ENCODE measurements around the gene LAGE3. TPM values are rescaled to one million over a fixed set of nuclear protein-coding genes. Genes with fewer than 3 reads are reported as not detected.
A peak's percentile ranks its signal among the peaks of the same experiment; 100 is the strongest.

Gene LAGE3
- total RNA-seq, 1 donor = 19.1 TPM

DNA sequence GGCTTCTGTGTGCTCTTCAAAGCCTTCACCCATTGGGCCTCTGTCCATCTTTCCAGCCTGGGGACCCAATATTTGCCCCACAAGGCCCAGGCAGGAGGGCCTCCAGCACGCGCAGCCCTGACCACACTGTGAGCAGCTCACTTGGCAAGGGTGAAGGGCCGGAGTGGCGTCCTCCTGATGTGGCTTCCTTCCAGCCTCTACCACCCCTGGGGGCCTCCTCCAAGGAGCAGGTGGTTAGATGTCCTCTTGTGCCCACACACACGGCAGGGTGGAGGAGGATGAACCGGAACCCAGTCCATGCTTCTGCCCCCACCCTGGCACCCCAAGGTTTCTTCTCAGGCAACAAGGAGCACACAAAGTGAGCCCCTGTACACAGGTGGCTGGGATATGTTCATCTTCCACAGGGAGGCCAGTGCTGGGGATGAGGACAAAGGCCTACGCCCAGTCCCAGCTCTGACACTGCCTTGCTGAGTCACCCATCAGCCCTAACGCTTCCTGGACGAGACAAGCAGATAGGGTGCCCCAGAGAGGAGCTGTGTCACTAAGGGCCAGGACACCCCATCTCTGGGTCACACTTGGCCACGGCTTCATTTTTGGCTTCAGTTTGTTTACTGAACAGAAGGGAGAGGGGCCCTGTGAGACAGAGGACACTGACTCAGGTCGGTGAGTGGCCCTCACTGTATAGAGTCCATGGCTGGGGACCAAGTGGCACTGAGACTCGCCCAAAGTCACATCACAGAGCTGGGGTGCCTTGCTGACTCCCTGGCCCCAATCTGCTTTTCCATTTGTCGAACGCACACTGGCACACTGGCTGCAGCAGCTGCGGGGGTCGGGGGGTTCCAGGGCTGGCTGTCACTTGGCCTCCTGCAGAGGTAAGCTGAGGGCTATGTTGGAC, 5.4 kb upstream of the LAGE3 start:
- no peak for DNase-seq (ENCODE audit: low read depth)

DNA sequence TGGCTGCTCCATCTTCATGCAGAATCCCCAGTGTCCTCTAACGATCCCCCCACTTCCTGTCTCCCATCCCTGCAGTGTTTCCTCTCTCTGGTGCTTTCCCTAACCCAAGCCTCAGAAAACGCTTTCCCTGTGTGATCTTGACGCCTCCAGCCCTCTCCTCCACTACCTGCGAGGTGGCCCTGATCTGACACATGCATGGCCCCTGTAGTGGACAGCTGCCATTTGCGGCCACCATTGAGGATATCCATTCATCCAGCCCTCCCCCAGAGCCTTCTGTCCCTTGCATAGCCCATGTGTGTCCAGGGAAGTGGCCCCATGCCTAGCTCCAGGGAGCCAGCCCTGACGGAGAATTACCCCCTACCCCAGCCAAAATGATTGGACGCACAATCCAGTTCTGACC, 4.2 kb upstream of the LAGE3 start:
- H3K4me3 ChIP-seq (ENCODE audit: low read depth, low read length) = no peak overlapping the region
- TF ChIP-seq, protein P1, sequence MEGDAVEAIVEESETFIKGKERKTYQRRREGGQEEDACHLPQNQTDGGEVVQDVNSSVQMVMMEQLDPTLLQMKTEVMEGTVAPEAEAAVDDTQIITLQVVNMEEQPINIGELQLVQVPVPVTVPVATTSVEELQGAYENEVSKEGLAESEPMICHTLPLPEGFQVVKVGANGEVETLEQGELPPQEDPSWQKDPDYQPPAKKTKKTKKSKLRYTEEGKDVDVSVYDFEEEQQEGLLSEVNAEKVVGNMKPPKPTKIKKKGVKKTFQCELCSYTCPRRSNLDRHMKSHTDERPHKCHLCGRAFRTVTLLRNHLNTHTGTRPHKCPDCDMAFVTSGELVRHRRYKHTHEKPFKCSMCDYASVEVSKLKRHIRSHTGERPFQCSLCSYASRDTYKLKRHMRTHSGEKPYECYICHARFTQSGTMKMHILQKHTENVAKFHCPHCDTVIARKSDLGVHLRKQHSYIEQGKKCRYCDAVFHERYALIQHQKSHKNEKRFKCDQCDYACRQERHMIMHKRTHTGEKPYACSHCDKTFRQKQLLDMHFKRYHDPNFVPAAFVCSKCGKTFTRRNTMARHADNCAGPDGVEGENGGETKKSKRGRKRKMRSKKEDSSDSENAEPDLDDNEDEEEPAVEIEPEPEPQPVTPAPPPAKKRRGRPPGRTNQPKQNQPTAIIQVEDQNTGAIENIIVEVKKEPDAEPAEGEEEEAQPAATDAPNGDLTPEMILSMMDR (IDR thresholded peaks at IDR 0.05; ENCODE audit: insufficient read depth, low read length) = no peak
- no peak for DNase-seq (ENCODE audit: low read depth)

More for the DNA sequence above, 5.4 kb upstream of the LAGE3 start:
- TF ChIP-seq, protein P1 (IDR thresholded peaks at IDR 0.05; ENCODE audit: insufficient read depth, low read length) = no peak
- no peak overlapping the region for H3K4me3 ChIP-seq (ENCODE audit: low read depth, low read length)

DNA sequence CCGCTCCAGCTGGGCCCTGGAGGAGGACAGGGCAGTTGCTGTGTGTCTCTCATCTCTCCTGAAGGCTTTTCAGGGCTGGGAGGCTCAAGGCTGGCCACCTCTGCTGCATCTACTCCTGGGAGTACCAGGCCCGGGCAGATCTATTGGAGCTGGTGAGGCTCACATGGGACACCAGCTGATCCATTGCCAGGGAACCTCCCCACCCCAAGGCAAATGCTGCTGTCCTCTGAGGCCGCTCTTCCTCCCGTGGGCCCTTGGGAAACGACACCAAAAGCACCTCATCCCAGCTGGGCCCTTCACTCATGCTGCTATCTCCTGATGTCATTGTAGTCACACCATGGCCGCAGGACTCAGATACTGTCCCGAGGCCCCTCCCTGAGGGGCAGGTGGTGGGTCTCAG, 3.7 kb upstream of the LAGE3 start:
- DNase-seq (ENCODE audit: low read depth) = no peak
- TF ChIP-seq, protein P1 (IDR thresholded peaks at IDR 0.05; ENCODE audit: insufficient read depth, low read length) = no peak
- H3K4me3 ChIP-seq (ENCODE audit: low read depth, low read length) = no peak overlapping the region

DNA sequence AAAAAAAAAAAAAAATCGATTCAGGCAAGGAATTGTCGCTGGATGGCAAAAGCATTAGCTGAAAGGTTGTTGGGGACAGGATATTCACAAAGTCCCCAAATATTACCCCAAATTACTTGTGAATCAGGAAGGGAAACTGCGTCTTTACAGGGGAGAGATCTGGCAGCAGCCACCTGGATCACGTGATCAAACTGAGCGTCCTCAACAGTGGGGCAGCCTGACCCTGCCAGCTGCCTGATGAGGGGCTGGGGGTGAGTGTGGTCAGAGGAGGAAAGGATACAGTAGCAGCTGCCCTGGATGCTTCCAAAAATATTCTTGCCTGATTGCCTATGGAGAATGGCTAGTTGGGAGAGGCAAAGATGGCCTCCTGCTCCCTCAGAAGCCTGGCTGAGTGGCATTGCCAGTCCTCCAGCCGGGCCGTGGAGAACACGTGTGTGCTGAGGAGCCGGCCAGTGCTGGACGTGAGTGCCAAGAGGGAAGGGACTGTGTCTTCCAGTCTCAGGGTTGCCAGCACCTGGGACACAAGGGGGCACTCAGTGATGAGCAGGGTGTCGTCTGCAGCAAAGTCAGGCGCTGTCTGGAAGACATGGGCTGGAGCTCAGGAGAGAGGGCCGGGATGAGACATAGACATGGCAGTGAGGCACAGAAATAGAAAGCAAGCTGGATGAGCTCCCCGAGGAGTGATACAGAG, 3.0 kb upstream of the LAGE3 start:
- no peak overlapping the region for H3K4me3 ChIP-seq (ENCODE audit: low read depth, low read length)
- no peak for DNase-seq (ENCODE audit: low read depth)
- TF ChIP-seq, protein P1 (IDR thresholded peaks at IDR 0.05; ENCODE audit: insufficient read depth, low read length) = no peak

DNA sequence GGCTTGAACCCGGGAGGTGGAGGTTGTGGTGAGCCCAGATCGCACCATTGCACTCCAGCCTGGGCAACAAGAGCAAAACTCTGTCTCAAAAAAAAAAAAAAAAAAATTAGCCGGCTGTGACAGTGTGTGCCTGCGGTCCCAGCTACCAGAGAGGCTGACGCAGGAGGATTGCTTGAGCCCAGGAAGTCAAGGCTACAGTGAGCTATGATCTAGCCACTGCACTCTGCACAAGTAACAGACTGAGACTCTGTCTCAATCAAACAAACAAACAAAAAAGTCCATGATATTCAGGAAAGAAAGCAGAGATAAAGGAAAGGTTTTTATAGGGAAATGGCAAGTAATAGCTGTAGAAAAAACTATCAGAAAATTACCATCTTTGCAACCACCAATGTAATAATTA, 2.1 kb upstream of the LAGE3 start:
- DNase-seq (ENCODE audit: low read depth) = no peak
- no peak overlapping the region for H3K4me3 ChIP-seq (ENCODE audit: low read depth, low read length)
- TF ChIP-seq, protein P1 (IDR thresholded peaks at IDR 0.05; ENCODE audit: insufficient read depth, low read length) = no peak

DNA sequence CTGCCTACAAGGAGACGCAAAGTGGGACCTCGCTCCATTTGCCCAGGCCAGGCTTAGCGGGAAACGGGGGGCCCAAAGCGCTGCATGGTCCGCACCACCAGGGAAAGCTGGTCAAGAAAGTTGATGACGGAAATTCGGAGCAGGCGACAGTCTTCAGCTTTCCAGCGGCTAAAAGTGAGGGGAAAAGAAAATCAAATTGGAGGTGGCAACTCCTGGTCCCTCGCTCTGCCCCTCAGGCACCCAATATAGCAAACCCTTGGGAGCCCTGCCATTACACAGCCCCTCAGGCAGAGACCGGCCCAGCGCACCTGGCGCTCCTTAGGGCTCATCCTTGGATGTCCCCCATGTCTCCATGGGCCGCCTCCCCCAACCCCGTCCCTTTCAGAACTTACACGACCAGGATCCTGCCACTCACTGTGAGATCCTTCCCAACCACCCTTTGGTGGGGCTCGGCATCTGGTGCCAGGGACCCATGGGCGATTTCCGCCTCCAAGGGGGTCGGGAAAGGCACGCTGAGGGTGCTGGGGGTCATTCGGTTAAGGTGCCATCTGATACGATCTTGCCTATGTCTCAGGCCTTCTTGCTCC, 1.1 kb downstream of the LAGE3 start:
- H3K4me3 ChIP-seq (ENCODE audit: low read depth, low read length) = peak overlapping the region; percentile 72
- DNase-seq (ENCODE audit: low read depth) = no peak
- TF ChIP-seq, protein P1 (IDR thresholded peaks at IDR 0.05; ENCODE audit: insufficient read depth, low read length) = no peak
